Measurements from ENCODE around the gene SLX4IP. TPM values are rescaled to one million over a fixed set of nuclear protein-coding genes. Genes with fewer than 3 reads are reported as not detected.

The SLX4IP gene
- total RNA-seq, 1 experiment from 2014 or later, result 1.7 TPM

GRCh38 chr20:10626896-10627295 is 191.8 kb downstream of the SLX4IP start:
- H3K27me3 ChIP-seq, result no peaks in the 10 kb centered on the region
- H3K9me3 ChIP-seq, result no peaks in the 10 kb centered on the region
- no peak for DNase-seq
- no peaks in the 10 kb centered on the region for H3K36me3 ChIP-seq
- no peak overlapping the region for H3K4me3 ChIP-seq

GRCh38 chr20:10629946-10630650 is 195.0 kb downstream of the SLX4IP start:
- H3K9me3 ChIP-seq, result no peaks in the 10 kb centered on the region
- no peak overlapping the region for H3K4me3 ChIP-seq
- no peaks in the 10 kb centered on the region for H3K27me3 ChIP-seq
- no peak for DNase-seq
- no peaks in the 10 kb centered on the region for H3K36me3 ChIP-seq

- H3K27me3 ChIP-seq, result no peaks in the 10 kb centered on the region
- H3K36me3 ChIP-seq, result no peaks in the 10 kb centered on the region
- no peak overlapping the region for H3K4me3 ChIP-seq
- no peak for DNase-seq
- H3K9me3 ChIP-seq, result no peaks in the 10 kb centered on the region
These were observed 196.0 kb downstream of the SLX4IP start for GRCh38 chr20:10631126-10631525.

GRCh38 chr20:10632721-10633509 is 197.8 kb downstream of the SLX4IP start:
- no peak for DNase-seq
- no peaks in the 10 kb centered on the region for H3K27me3 ChIP-seq
- no peaks in the 10 kb centered on the region for H3K36me3 ChIP-seq
- no peaks in the 10 kb centered on the region for H3K9me3 ChIP-seq
- H3K4me3 ChIP-seq, result no peak overlapping the region

GRCh38 chr20:10633718-10634117 is 198.6 kb downstream of the SLX4IP start:
- no peak for DNase-seq

GRCh38 chr20:10634211-10634610 is 199.1 kb downstream of the SLX4IP start:
- DNase-seq, result no peak
- peaks cover 3% of the 10 kb centered on the region; the same call in 1 of the 2 replicates for H3K36me3 ChIP-seq
- no peaks in the 10 kb centered on the region for H3K27me3 ChIP-seq
- H3K9me3 ChIP-seq, result no peaks in the 10 kb centered on the region
- H3K4me3 ChIP-seq, result no peak overlapping the region

More at GRCh38 chr20:10633718-10634117, 198.6 kb downstream of the SLX4IP start:
- no peaks in the 10 kb centered on the region for H3K27me3 ChIP-seq
- no peaks in the 10 kb centered on the region for H3K9me3 ChIP-seq
- H3K4me3 ChIP-seq, result no peak overlapping the region
- H3K36me3 ChIP-seq, result no peaks in the 10 kb centered on the region

- peak; percentile 63 for DNase-seq
- no peak overlapping the region for H3K4me3 ChIP-seq
- H3K27me3 ChIP-seq, result no peaks in the 10 kb centered on the region
- H3K36me3 ChIP-seq, result peaks cover 9% of the 10 kb centered on the region; the same call in 1 of the 2 replicates
- H3K9me3 ChIP-seq, result no peaks in the 10 kb centered on the region
These were observed 199.7 kb downstream of the SLX4IP start for GRCh38 chr20:10634683-10635411.

- no peaks in the 10 kb centered on the region for H3K27me3 ChIP-seq
- no peaks in the 10 kb centered on the region for H3K9me3 ChIP-seq
- no peak for DNase-seq
- peaks cover 9% of the 10 kb centered on the region; the same call in 1 of the 2 replicates for H3K36me3 ChIP-seq
- H3K4me3 ChIP-seq, result no peak overlapping the region
These were observed 200.5 kb downstream of the SLX4IP start for GRCh38 chr20:10635476-10636208.

GRCh38 chr20:10636326-10636818 is 201.3 kb downstream of the SLX4IP start:
- Histone ChIP-seq H3K9me3 (no peaks in the 10 kb centered on the region), H3K36me3 (peaks cover 12% of the 10 kb centered on the region; the same call in 1 of the 2 replicates), H3K27me3 (no peaks in the 10 kb centered on the region), H3K4me3 (no peak overlapping the region)
- DNase-seq, result no peak

- DNase-seq, result peak; percentile 85
- Histone ChIP-seq H3K4me3 (no peak overlapping the region), H3K36me3 (peaks cover 12% of the 10 kb centered on the region; the same call in 1 of the 2 replicates), H3K27me3 (no peaks in the 10 kb centered on the region), H3K9me3 (no peaks in the 10 kb centered on the region)
These were observed 202.0 kb downstream of the SLX4IP start for GRCh38 chr20:10637031-10637559.

- H3K27me3 ChIP-seq, result no peaks in the 10 kb centered on the region
- no peak for DNase-seq
- H3K4me3 ChIP-seq, result no peak overlapping the region
- H3K9me3 ChIP-seq, result no peaks in the 10 kb centered on the region
- H3K36me3 ChIP-seq, result peaks cover 15% of the 10 kb centered on the region; the same call in 1 of the 2 replicates
These were observed 202.5 kb downstream of the SLX4IP start for GRCh38 chr20:10637563-10637962.

- DNase-seq, result no peak
- Histone ChIP-seq H3K27me3 (no peaks in the 10 kb centered on the region), H3K9me3 (no peaks in the 10 kb centered on the region), H3K36me3 (peaks cover 15% of the 10 kb centered on the region; the same call in 1 of the 2 replicates), H3K4me3 (no peak overlapping the region)
These were observed 204.1 kb downstream of the SLX4IP start for GRCh38 chr20:10639077-10639736.

GRCh38 chr20:10639737-10640556 is 204.8 kb downstream of the SLX4IP start:
- Histone ChIP-seq H3K4me3 (no peak overlapping the region), H3K36me3 (peaks cover 15% of the 10 kb centered on the region; the same call in 1 of the 2 replicates), H3K9me3 (no peaks in the 10 kb centered on the region), H3K27me3 (no peaks in the 10 kb centered on the region)
- DNase-seq, result no peak

GRCh38 chr20:10640897-10641296 is 205.8 kb downstream of the SLX4IP start:
- peaks cover 15% of the 10 kb centered on the region; the same call in 1 of the 2 replicates for H3K36me3 ChIP-seq
- H3K27me3 ChIP-seq, result no peaks in the 10 kb centered on the region
- no peaks in the 10 kb centered on the region for H3K9me3 ChIP-seq
- DNase-seq, result no peak
- H3K4me3 ChIP-seq, result no peak overlapping the region

GRCh38 chr20:10641467-10641866 is 206.4 kb downstream of the SLX4IP start:
- no peak for DNase-seq
- no peak overlapping the region for H3K4me3 ChIP-seq
- H3K27me3 ChIP-seq, result no peaks in the 10 kb centered on the region
- no peaks in the 10 kb centered on the region for H3K9me3 ChIP-seq
- peaks cover 15% of the 10 kb centered on the region; the same call in 1 of the 2 replicates for H3K36me3 ChIP-seq

Measured in MG63 (cell line).